Measurements from ENCODE around the gene PLA2G1B.
A peak's percentile ranks its signal among the peaks of the same experiment; 100 is the strongest.
"Not testable (repeated sequence)": the region's sequence is repeated elsewhere in the genome, so short reads cannot be mapped to it uniquely, and the experiment has no call there.

Gene PLA2G1B

GRCh38 chr12:120358412-120359100 is 31.0 kb upstream of the PLA2G1B start:
- no peak for DNase-seq (ENCODE audit: low read depth)

- DNase-seq (ENCODE audit: low read depth) = no peak
Measured at GRCh38 chr12:120357104-120357503, 29.5 kb upstream of the PLA2G1B start.

DNA sequence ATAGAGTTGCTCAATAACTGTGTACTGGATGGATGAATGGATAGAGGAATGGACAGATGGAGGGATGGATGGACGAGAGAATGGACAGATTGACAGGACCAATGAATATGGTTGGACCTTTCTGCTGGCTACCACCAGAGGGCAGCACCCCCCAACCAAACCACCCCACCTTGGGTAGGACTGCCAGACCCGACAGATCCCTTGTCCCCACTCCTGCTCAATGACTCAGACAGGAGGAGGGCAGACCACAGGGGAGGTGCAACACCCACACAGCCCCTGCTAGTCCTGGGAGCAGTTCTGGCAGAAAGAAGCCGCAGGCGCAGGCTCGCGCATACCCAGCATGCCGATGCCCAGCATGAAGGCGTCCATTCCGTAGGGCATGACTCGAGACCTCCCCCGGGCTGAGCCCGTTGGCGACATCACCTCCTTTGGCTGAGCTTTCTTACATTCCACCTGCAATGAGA is 29.0 kb upstream of the PLA2G1B start:
- DNase-seq (ENCODE audit: low read depth) = peak; percentile 53

DNA sequence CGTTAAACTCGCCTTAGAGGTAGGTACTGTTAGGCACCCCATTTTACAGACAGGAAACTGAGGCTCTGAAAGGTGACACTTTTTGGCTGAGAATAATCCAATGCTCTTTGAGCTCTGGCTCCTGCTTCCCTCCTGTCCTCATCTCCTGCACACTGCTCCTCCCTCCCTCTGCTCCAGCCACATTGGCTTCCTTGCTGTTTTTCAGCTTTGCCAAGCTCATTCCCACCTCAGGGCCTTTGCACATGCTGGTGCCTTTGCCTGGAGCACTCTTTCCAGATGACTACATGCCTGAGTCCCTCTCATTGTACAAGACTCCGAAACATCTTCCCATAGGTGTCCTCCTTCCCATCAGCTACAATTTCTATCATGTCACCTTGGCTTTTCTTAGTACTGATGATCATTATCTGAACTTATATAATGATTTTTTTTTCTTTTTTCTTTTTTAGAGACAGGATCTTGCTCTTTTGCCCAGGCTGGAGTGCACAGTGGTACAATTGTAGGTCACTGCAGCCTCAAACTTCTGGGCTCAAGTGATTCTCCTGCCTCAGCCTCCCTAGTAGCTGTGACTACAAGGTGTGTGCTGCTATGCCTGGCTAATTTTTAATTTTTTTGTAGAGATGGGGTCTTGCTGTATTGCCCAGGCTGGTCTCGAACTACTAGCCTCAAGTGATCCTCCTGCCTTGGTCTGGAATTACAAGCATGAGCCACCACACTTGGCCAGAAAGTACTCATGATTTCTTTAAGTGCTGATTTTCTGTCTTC is 26.2 kb upstream of the PLA2G1B start:
- no peak for DNase-seq (ENCODE audit: low read depth)

- no peak for DNase-seq (ENCODE audit: low read depth)
Measured at GRCh38 chr12:120353136-120353535, 25.6 kb upstream of the PLA2G1B start.

- no peak for DNase-seq (ENCODE audit: low read depth)
Measured at GRCh38 chr12:120352117-120352516, 24.5 kb upstream of the PLA2G1B start.

DNA sequence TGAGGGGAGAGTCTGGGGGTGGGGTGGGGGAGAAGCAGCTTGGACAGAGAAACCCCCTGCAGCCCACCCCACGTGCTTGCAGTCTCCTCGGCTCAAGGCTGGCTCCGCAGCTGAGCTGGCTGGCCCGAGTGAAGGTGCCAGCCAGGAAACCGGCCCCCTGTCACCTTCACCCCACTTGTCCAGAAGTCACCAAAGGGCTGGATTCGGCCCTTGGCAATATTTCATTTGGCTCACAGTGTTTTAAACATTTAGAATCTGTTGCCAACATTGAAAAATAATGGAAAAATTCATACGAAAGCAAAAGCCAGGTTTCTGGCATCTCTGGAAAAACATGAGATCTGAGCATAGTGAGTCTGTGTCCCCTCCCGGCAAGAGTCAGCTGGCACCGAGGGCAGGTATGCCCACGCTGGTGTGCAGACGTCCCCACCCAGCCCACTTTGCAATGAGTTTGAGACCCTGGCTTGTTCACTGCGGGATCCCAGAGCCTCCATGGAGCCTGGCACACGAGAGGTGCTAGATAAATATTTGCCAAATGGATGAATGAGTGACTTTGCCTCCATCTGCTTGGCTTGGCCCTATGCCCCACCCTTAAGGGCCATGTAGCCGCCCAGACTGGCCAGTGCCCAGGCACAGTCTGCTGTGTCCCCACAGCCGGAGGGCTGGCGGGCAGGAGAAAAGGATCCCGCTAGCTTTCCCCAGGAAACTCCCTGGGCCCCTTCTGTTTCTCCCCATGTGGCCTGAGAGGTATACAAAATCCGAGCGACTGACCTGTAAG is 23.2 kb upstream of the PLA2G1B start:
- DNase-seq (ENCODE audit: low read depth) = no peak

GRCh38 chr12:120347766-120348165 is 20.2 kb upstream of the PLA2G1B start:
- no peak for DNase-seq (ENCODE audit: low read depth)

- no peak for DNase-seq (ENCODE audit: low read depth)
Measured at GRCh38 chr12:120346681-120347080, 19.1 kb upstream of the PLA2G1B start.

DNA sequence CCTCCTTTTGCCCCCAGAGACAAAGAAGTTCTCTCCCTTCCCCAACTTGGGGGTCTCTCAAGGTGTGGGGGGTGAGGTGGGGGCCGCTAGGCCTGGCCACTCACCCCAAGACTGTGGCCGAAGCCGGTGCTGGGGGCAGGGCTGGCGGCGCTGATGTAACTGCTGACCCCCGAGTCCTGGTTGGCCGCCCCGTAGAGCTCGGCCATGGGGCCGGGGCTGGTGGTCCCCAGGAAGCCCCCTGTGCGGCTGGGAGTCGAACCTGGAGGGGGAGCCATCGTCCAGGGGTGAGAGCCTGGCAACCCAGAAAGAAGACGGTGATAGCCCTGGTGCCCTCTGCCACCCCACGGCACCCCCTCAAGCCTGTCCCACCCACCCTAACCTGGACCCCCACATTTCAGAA is 18.5 kb upstream of the PLA2G1B start:
- DNase-seq (ENCODE audit: low read depth) = no peak

DNA sequence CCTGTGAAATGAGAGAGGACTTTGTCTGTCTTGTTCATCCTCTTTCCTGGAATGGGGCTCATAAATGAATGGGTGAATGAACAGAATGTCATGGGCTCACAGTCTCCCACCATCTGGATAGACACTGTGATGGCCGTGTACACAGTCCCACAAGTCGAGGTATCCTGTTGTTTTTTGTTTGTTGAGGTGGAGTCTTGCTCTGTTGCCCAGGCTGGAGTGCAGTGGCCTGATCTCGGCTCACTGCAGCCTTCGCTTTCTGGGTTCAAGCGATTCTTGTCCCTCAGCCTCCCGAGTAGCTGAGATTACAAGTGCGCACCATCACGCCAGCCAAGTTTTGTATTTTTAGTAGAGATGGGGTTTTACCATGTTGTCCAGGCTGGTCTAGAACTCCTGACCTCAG is 16.1 kb upstream of the PLA2G1B start:
- DNase-seq (ENCODE audit: low read depth) = no peak

DNA sequence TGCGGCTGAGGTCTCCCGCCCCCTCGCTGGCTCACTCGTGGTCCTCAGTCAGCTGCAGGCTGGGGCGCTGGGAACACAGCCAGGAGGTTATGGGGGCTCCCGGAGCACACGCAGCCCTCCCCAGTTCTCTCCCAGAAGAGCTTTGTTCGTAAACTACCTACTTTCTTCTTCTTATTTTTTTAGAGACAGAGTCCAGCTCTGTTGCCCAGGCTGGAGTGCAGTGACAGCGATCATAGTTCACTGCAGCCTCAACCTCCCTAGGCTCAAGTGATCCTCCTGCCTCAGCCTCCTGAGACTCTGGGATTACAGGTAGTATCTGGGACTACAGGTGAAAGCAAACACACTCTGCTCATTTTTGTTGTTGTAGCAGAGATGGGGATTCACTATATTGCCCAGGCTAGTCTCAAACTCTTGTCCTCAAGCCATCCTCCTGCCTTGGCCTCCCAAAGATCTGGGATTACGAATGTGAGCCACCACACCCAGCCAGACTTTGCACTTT is 15.5 kb upstream of the PLA2G1B start:
- DNase-seq (ENCODE audit: low read depth) = no peak

DNA sequence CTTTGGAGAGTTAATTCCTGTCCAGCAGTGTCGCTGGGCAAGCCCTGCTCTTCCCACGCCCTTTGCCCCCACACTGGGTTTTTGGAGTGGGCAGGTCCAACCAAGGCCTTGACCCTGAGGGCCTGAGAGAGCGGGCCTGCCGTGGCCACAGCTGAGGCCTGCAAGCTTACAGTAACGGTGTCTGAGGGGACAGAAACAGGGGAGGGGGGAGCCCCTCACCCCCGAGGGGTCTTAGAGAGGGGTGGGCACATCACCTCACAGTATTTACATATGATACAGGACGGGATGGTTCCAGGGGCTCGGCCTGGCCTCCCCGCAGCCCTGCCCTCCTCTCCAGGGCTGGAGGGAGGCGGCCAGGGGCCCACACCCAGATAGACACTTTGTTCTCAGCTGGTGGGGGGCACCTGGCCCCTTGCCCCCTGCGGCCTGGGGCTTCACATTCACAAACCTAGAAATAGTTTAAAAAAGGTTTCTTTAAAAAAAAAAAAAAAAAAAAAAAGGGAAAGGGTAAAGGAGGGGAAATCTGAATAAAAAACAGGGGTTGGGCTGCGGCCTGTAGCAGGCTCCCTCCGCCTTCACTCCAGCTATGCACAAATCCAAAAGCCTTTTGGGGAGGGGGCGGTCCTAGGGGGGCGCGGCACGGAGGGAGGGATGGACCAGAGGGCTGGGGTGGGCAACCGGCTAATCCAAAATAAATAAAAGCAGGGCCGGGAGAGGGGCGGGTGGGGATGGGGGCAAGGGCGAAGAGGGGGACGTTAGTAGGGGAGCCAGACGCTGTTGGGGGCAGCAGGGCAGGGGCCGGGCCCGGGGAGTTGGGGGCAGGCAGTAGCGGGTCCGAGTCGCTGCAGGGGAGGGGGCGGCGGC is 14.8 kb upstream of the PLA2G1B start:
- no peak for DNase-seq (ENCODE audit: low read depth)

GRCh38 chr12:120339256-120339655 is 11.7 kb upstream of the PLA2G1B start:
- no peak for DNase-seq (ENCODE audit: low read depth)

DNA sequence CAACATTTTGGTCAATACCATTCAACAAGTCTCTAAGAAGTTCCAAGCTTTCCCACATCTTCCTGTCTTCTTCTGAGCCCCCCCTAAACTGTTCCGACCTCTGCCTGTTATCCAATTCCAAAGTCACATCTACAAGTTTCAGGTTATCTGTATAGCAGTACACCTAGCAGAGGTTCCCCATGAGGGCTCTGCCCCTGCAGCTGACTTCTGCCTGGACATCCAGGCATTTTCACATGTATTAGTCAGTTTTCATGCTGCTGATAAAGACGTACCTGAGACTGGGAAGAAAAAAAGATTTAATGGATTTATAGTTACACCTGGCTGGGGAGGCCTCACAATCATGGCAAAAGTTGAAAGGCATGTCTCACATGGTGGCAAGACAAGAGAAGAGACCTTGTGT is 10.2 kb upstream of the PLA2G1B start:
- no peak for DNase-seq (ENCODE audit: low read depth)

- not testable (repeated sequence) for DNase-seq (ENCODE audit: low read depth)
Measured at GRCh38 chr12:120336392-120336791, 8.8 kb upstream of the PLA2G1B start.

DNA sequence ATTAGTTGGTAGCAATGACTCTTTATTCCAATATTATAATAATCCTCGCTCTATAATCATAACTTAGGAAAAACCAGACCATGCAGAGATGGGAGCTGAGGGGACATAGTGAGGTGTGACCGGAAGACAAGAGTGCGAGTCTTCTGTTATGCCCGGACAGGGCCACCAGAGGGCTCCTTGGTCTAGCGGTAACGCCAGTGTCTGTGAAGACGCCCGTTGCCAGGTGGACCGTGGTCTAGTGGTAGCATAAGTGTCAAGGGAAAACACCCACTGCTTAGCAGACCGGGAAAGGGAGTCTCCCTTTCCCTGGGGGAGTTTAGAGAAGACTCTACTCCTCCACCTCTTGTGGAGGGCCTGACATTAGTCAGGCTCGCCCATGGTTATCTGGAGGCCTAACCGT is 7.9 kb upstream of the PLA2G1B start:
- not testable (repeated sequence) for DNase-seq (ENCODE audit: low read depth)

GRCh38 chr12:120332523-120332922 is 4.9 kb upstream of the PLA2G1B start:
- no peak for DNase-seq (ENCODE audit: low read depth)

GRCh38 chr12:120332041-120332440 is 4.5 kb upstream of the PLA2G1B start:
- no peak for DNase-seq (ENCODE audit: low read depth)

- DNase-seq (ENCODE audit: low read depth) = no peak
Measured at GRCh38 chr12:120331390-120331789, 3.8 kb upstream of the PLA2G1B start.

GRCh38 chr12:120328228-120328627 is 649 bp upstream of the PLA2G1B start:
- DNase-seq (ENCODE audit: low read depth) = no peak

All from CMK (cell line).